Loucy (cell line): ENCODE measurements around the gene PARD3B.

Source experiments
- CTCF ChIP-seq: fragments of 200-600 bp; sonication (generic); conservative IDR thresholded peaks from 2 replicates; pipeline ENCODE4 v1.5.1; 2014; ENCODE audit warnings: mild to moderate bottlenecking, antibody characterized with exemption, low read length
- EZH2phosphoT487 ChIP-seq: fragments of 200-600 bp; IDR thresholded peaks from 2 replicates; pipeline ENCODE4 v1.6.1; 2018; ENCODE audit warnings: antibody characterized with exemption, mild to moderate bottlenecking, moderate library complexity, borderline replicate concordance

- TF ChIP-seq CTCF (no peak), EZH2phosphoT487 (no peak)
These were observed 21.2 kb downstream of the PARD3B start for GRCh38 chr2:204566439-204566838.
